ENCODE data around the gene TAF11L2. TPM values are rescaled to one million over a fixed set of nuclear protein-coding genes. Genes with fewer than 3 reads are reported as not detected.
"Not testable (repeated sequence)": the region's sequence is repeated elsewhere in the genome, so short reads cannot be mapped to it uniquely, and the experiment has no call there.

The TAF11L2 gene
- total RNA-seq, result not detected
- total RNA-seq (2013), result not detected
- total RNA-seq, result 0 reads per million in 29 experiments

DNA sequence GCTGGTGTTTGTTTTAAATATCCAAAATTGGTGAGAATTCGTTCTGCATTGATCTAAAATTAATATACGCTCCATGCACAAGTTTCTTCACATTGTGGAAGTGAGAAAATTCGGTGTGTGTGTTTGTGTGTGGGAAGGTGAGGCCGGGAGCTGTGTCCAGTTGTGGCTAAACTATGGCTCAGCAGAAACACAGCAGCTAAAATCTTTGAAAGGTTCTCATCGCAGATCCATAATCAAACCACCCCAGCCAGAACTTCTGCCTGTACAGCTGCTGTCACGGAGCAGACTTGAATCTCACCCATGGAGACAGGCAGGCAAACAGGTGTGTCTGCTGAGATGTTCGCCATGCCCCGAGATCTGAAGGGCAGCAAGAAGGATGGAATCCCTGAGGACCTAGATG is at the start of gene TAF11L2:
Gene TAF11L2, plus strand, starts transcription at position 301 of the 400 bp plus-strand sequence.
- H3K36me3 Mint-ChIP-seq; CTCF ChIA-PET; H3K27ac ChIP-seq (ENCODE audit: low read length); H3K4me1 Mint-ChIP-seq; H3K27me3 Mint-ChIP-seq; H3K27ac Mint-ChIP-seq; H3K4me3 Mint-ChIP-seq; H3K27me3 ChIP-seq (replicated peaks in 1 of 2; ENCODE audit: control insufficient read depth in 2 of 2, extremely low read depth in 1 of 2, insufficient read depth in 2 of 2, low read length in 1 of 2); H3K4me3 ChIP-seq (ENCODE audit: control insufficient read depth in 1 of 2, extremely low read depth in 1 of 2, low read length in 1 of 2); H3K4me1 ChIP-seq (ENCODE audit: control insufficient read depth in 1 of 2, extremely low read depth in 1 of 2, insufficient read depth in 2 of 2, low read length in 2 of 2); DNase-seq; POLR2A ChIA-PET; ATAC-seq (replicated peaks in 1 of 4); H3K9me3 ChIP-seq; H3K36me3 ChIP-seq (ENCODE audit: control insufficient read depth in 2 of 2, extremely low read depth in 1 of 2, insufficient read depth in 1 of 2, low read length in 1 of 2): not testable (repeated sequence)
- peaks cover 5 to 16% (median 8%) of the 10 kb centered on the region in 3 donors for H3K9me3 Mint-ChIP-seq
- WGBS (ENCODE audit: insufficient coverage), result 82% methylated on average over 2 of the region's 8 CpGs

DNA sequence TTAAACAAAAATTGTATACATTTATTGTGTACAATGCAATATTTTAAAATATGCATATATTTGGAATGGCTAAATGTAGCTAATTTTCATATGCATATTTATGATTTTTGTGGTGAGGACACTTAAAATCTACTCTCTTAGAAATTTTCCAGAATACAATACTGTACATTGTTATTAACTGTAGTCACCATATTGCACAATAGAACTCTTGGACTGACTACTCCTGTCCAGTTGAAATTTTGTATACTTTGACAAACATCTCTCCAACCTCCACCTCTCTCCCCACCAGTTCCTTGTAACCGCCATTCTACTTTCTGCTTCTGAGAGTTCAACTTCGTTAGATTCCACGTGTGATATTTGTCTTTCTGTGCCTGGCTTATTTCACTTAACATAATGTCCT is 49.2 kb upstream of the TAF11L2 start:
- ATAC-seq (replicated peaks in 1 of 4) (no peak), DNase-seq (no peak)
- H3K4me3 Mint-ChIP-seq, result no peak overlapping the region
- H3K4me1 Mint-ChIP-seq, result no peaks in the 10 kb centered on the region
- no peaks in the 10 kb centered on the region for H3K27me3 Mint-ChIP-seq
- Histone ChIP-seq H3K4me1 (ENCODE audit: control insufficient read depth in 1 of 2, extremely low read depth in 1 of 2, insufficient read depth in 2 of 2, low read length in 2 of 2) (no peaks in the 10 kb centered on the region), H3K36me3 (ENCODE audit: control insufficient read depth in 2 of 2, extremely low read depth in 1 of 2, insufficient read depth in 1 of 2, low read length in 1 of 2) (no peaks in the 10 kb centered on the region), H3K27ac (ENCODE audit: low read length) (no peak overlapping the region), H3K27me3 (replicated peaks in 1 of 2; ENCODE audit: control insufficient read depth in 2 of 2, extremely low read depth in 1 of 2, insufficient read depth in 2 of 2, low read length in 1 of 2) (no peaks in the 10 kb centered on the region), H3K9me3 (no peaks in the 10 kb centered on the region), H3K4me3 (ENCODE audit: control insufficient read depth in 1 of 2, extremely low read depth in 1 of 2, low read length in 1 of 2) (no peak overlapping the region)
- POLR2A ChIA-PET, result no interaction called here
- peaks cover 6 to 24% (median 19%) of the 10 kb centered on the region in 3 donors for H3K9me3 Mint-ChIP-seq
- no peak overlapping the region for H3K27ac Mint-ChIP-seq
- CTCF ChIA-PET, result no interaction called here
- 100% methylated on average over 1 of the region's 3 CpGs for WGBS (ENCODE audit: insufficient coverage)
- no peaks in the 10 kb centered on the region for H3K36me3 Mint-ChIP-seq

DNA sequence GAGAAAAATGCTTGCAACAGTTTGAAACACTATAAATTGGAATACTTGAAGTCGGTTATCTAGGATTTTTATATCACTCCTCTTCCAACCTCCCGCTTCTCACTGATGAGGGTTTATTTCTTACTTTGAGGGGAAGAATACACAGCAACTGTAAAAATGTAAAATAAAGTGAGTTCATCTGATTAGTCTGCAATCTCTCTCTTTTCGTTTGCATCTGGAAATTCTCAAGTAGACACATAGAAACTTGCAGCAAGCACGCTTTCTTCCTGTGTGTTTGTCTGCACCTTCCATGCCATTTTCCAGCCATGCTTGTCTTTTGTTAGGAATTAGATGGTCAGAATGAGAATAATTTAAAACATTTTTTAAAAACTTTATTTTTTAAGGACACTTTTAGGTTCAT is 45.1 kb upstream of the TAF11L2 start:
- Histone ChIP-seq H3K36me3 (ENCODE audit: control insufficient read depth in 2 of 2, extremely low read depth in 1 of 2, insufficient read depth in 1 of 2, low read length in 1 of 2) (no peaks in the 10 kb centered on the region), H3K9me3 (no peaks in the 10 kb centered on the region), H3K27ac (ENCODE audit: low read length) (no peak overlapping the region), H3K4me3 (ENCODE audit: control insufficient read depth in 1 of 2, extremely low read depth in 1 of 2, low read length in 1 of 2) (no peak overlapping the region), H3K27me3 (replicated peaks in 1 of 2; ENCODE audit: control insufficient read depth in 2 of 2, extremely low read depth in 1 of 2, insufficient read depth in 2 of 2, low read length in 1 of 2) (no peaks in the 10 kb centered on the region), H3K4me1 (ENCODE audit: control insufficient read depth in 1 of 2, extremely low read depth in 1 of 2, insufficient read depth in 2 of 2, low read length in 2 of 2) (no peaks in the 10 kb centered on the region)
- DNase-seq (no peak), ATAC-seq (replicated peaks in 1 of 4) (no peak)
- CTCF ChIA-PET, result no interaction called here
- H3K4me1 Mint-ChIP-seq, result no peaks in the 10 kb centered on the region
- no CpG with 5 or more reads among the region's 4 CpGs for WGBS (ENCODE audit: insufficient coverage)
- no peaks in the 10 kb centered on the region for H3K36me3 Mint-ChIP-seq
- no peak overlapping the region for H3K27ac Mint-ChIP-seq
- no peaks in the 10 kb centered on the region for H3K27me3 Mint-ChIP-seq
- peaks cover 8 to 32% (median 22%) of the 10 kb centered on the region in 3 donors for H3K9me3 Mint-ChIP-seq
- POLR2A ChIA-PET, result no interaction called here
- no peak overlapping the region for H3K4me3 Mint-ChIP-seq

DNA sequence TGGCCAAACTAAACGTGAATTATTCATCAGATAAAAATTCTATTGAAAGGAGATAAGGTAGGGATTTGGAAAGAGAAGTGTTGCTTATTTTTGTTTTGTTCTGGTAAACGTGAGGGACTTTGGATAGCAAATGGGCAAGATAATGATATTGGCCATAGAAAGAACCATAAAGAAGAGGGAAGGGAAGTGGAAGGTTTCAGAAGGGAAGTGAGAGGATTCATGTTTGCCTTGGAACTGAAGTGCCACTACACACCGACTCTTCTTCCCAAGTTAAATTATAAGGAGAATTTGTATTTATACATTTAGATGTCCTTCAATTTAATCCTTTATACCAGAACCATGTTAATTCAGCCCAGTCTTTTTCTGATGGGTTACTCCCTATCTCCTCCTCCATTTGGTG is 42.1 kb upstream of the TAF11L2 start:
- Histone ChIP-seq H3K27me3 (replicated peaks in 1 of 2; ENCODE audit: control insufficient read depth in 2 of 2, extremely low read depth in 1 of 2, insufficient read depth in 2 of 2, low read length in 1 of 2) (no peaks in the 10 kb centered on the region), H3K4me3 (ENCODE audit: control insufficient read depth in 1 of 2, extremely low read depth in 1 of 2, low read length in 1 of 2) (no peak overlapping the region), H3K36me3 (ENCODE audit: control insufficient read depth in 2 of 2, extremely low read depth in 1 of 2, insufficient read depth in 1 of 2, low read length in 1 of 2) (no peaks in the 10 kb centered on the region), H3K9me3 (no peaks in the 10 kb centered on the region), H3K27ac (ENCODE audit: low read length) (no peak overlapping the region), H3K4me1 (ENCODE audit: control insufficient read depth in 1 of 2, extremely low read depth in 1 of 2, insufficient read depth in 2 of 2, low read length in 2 of 2) (no peaks in the 10 kb centered on the region)
- no peak for ATAC-seq (replicated peaks in 1 of 4)
- H3K36me3 Mint-ChIP-seq, result no peaks in the 10 kb centered on the region
- H3K27ac Mint-ChIP-seq, result no peak overlapping the region
- ChIA-PET CTCF (no interaction called here), POLR2A (no interaction called here)
- H3K9me3 Mint-ChIP-seq, result peaks cover 14 to 39% (median 22%) of the 10 kb centered on the region in 3 donors
- H3K27me3 Mint-ChIP-seq, result no peaks in the 10 kb centered on the region
- H3K4me1 Mint-ChIP-seq, result no peaks in the 10 kb centered on the region
- 74% methylated on average over 1 of the region's 3 CpGs for WGBS (ENCODE audit: insufficient coverage)
- no peak overlapping the region for H3K4me3 Mint-ChIP-seq
- DNase-seq, result no peak

DNA sequence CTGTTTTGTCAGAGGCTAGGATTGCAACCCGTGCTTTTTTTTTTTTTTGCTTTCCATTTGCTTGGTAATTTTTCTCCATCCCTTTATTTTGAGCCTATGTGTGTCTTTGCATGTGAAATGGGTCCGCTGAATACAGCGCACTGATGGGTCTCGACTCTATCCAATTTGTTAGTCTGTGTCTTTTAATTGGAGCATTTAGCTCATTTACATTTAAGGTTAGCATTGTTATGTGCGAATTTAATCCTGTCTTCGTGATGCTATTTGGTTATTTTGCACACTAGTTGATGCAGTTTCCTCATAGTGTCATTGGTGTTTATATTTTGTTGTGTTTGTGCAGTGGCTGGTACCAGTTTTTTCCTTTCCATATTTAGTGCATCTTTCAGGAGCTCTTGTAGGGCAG is 36.2 kb upstream of the TAF11L2 start:
- no peaks in the 10 kb centered on the region for H3K9me3 ChIP-seq
- H3K4me3 ChIP-seq (ENCODE audit: control insufficient read depth in 1 of 2, extremely low read depth in 1 of 2, low read length in 1 of 2), result no peak overlapping the region
- no peak overlapping the region for H3K4me3 Mint-ChIP-seq
- no peaks in the 10 kb centered on the region for H3K27me3 Mint-ChIP-seq
- POLR2A ChIA-PET, result no interaction called here
- no peak for DNase-seq
- H3K27ac Mint-ChIP-seq, result no peak overlapping the region
- CTCF ChIA-PET, result no interaction called here
- H3K4me1 ChIP-seq (ENCODE audit: control insufficient read depth in 1 of 2, extremely low read depth in 1 of 2, insufficient read depth in 2 of 2, low read length in 2 of 2), result no peaks in the 10 kb centered on the region
- no peaks in the 10 kb centered on the region for H3K4me1 Mint-ChIP-seq
- H3K36me3 Mint-ChIP-seq, result no peaks in the 10 kb centered on the region
- WGBS (ENCODE audit: insufficient coverage), result no CpG with 5 or more reads among the region's 6 CpGs
- ATAC-seq (replicated peaks in 1 of 4), result no peak
- H3K36me3 ChIP-seq (ENCODE audit: control insufficient read depth in 2 of 2, extremely low read depth in 1 of 2, insufficient read depth in 1 of 2, low read length in 1 of 2), result no peaks in the 10 kb centered on the region
- H3K27me3 ChIP-seq (replicated peaks in 1 of 2; ENCODE audit: control insufficient read depth in 2 of 2, extremely low read depth in 1 of 2, insufficient read depth in 2 of 2, low read length in 1 of 2), result no peaks in the 10 kb centered on the region
- peaks cover 27 to 31% (median 29%) of the 10 kb centered on the region in 3 donors for H3K9me3 Mint-ChIP-seq
- H3K27ac ChIP-seq (ENCODE audit: low read length), result no peak overlapping the region

DNA sequence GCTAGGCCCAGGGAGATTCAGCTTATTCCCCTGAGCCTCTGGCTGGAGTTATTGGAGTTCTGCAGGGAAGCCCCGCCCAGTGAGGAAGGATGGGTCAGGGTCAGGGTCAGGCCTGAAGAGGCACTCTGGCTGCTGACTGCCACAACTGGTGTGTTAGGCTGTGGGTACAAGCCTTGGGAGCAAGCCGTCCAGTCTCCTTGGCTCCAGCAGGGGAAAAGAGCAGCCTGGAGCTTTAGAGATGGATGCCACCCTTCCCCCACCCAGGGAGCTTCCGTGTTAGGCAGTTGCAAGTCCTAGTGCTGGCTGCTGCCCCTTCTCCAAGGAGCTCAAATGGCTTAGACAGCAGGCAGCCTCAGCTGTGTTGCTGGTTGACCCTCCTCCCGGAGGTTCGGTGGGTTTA is 34.4 kb upstream of the TAF11L2 start:
- CTCF ChIA-PET, result no interaction called here
- POLR2A ChIA-PET, result no interaction called here
- Histone ChIP-seq H3K9me3 (no peaks in the 10 kb centered on the region), H3K4me3 (ENCODE audit: control insufficient read depth in 1 of 2, extremely low read depth in 1 of 2, low read length in 1 of 2) (no peak overlapping the region), H3K36me3 (ENCODE audit: control insufficient read depth in 2 of 2, extremely low read depth in 1 of 2, insufficient read depth in 1 of 2, low read length in 1 of 2) (no peaks in the 10 kb centered on the region), H3K27ac (ENCODE audit: low read length) (no peak overlapping the region), H3K4me1 (ENCODE audit: control insufficient read depth in 1 of 2, extremely low read depth in 1 of 2, insufficient read depth in 2 of 2, low read length in 2 of 2) (no peaks in the 10 kb centered on the region), H3K27me3 (replicated peaks in 1 of 2; ENCODE audit: control insufficient read depth in 2 of 2, extremely low read depth in 1 of 2, insufficient read depth in 2 of 2, low read length in 1 of 2) (no peaks in the 10 kb centered on the region)
- Mint-ChIP-seq H3K27ac (no peak overlapping the region), H3K9me3 (peaks cover 24 to 27% (median 26%) of the 10 kb centered on the region in 3 donors), H3K27me3 (no peaks in the 10 kb centered on the region), H3K4me3 (no peak overlapping the region), H3K36me3 (no peaks in the 10 kb centered on the region), H3K4me1 (no peaks in the 10 kb centered on the region)
- no peak for DNase-seq
- no peak for ATAC-seq (replicated peaks in 1 of 4)
- WGBS (ENCODE audit: insufficient coverage), result 100% methylated on average over 2 of the region's 5 CpGs

DNA sequence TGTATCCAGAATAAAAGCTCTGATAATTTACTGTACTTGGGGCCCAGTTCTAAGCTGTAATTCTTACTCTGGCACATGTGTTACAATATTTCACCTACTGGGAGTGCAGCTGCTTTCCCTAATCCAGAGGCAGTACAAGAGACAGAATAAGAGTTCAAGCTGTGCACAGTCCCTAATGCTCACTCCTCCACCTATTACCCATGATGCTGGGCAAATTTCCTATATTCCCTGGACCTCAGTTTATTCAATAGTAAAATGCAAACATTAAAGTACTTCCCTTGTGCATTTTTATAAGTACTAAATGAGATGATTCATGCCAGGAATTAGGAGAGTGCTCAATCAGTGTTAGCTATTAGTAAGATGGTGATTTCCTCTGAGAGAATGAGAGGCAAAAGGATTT is 28.0 kb upstream of the TAF11L2 start:
- H3K27ac Mint-ChIP-seq, result no peak overlapping the region
- H3K4me1 ChIP-seq (ENCODE audit: control insufficient read depth in 1 of 2, extremely low read depth in 1 of 2, insufficient read depth in 2 of 2, low read length in 2 of 2), result no peaks in the 10 kb centered on the region
- H3K4me1 Mint-ChIP-seq, result no peaks in the 10 kb centered on the region

More for the DNA sequence above, 28.0 kb upstream of the TAF11L2 start:
- POLR2A ChIA-PET, result no interaction called here
- Mint-ChIP-seq H3K9me3 (peaks cover 10 to 12% (median 12%) of the 10 kb centered on the region in 3 donors), H3K27me3 (no peaks in the 10 kb centered on the region), H3K36me3 (no peaks in the 10 kb centered on the region), H3K4me3 (no peak overlapping the region)
- Histone ChIP-seq H3K9me3 (no peaks in the 10 kb centered on the region), H3K4me3 (ENCODE audit: control insufficient read depth in 1 of 2, extremely low read depth in 1 of 2, low read length in 1 of 2) (no peak overlapping the region), H3K27ac (ENCODE audit: low read length) (no peak overlapping the region), H3K27me3 (replicated peaks in 1 of 2; ENCODE audit: control insufficient read depth in 2 of 2, extremely low read depth in 1 of 2, insufficient read depth in 2 of 2, low read length in 1 of 2) (no peaks in the 10 kb centered on the region), H3K36me3 (ENCODE audit: control insufficient read depth in 2 of 2, extremely low read depth in 1 of 2, insufficient read depth in 1 of 2, low read length in 1 of 2) (no peaks in the 10 kb centered on the region)
- DNase-seq, result no peak
- no peak for ATAC-seq (replicated peaks in 1 of 4)
- CTCF ChIA-PET, result interaction anchor here in 1 of 2 donors (0.5 kb wide), 1 partner anchor 488 kb away, joined by 4 read pairs; no protein-coding TSS in a partner anchor
